Naive thymus-derived CD4-positive, alpha-beta T cell (primary cell): Measurements from ENCODE around the gene STATH. TPM values are rescaled to one million over a fixed set of nuclear protein-coding genes. Genes with fewer than 3 reads are reported as not detected.

ENCODE experiments used
- ATAC-seq: fragments of 150-1000 bp; cut with Tn5 transposase; 2 replicates; pipeline ENCODE4 v1.10.0; 2021; ENCODE audit warnings: mild to moderate bottlenecking, moderate library complexity
- CTCF ChIA-PET: fragments of 350-600 bp; sonication (Branson Sonifier 250); formaldehyde crosslinking; loops from one replicate; lab custom pipeline; 2021; ENCODE audit warnings: antibody characterized with exemption; lab: Charles Lee
- POLR2A ChIA-PET: fragments of 350-600 bp; sonication (Branson Sonifier 250); formaldehyde crosslinking; loops from one replicate; lab custom pipeline; 2021; ENCODE audit warnings: antibody characterized with exemption, inconsistent platforms; lab: Charles Lee
- DNase-seq, 9 donors: peaks; one replicate each; pipeline versions ENCODE4 v3.0.0 to v3.0.0-alpha.2; 2020 to 2022; ENCODE audit warnings: mixed read lengths in 1 of 9
- H3K27ac ChIP-seq: one replicate; pipeline ENCODE4 v1.7.0; 2013; ENCODE audit warnings: mild to moderate bottlenecking, low read depth, low read length, moderate library complexity
- H3K27me3 ChIP-seq, 2 donors: one replicate each; pipeline ENCODE4 v1.7.0; 2013; ENCODE audit warnings: low read length in 2 of 2, mild to moderate bottlenecking in 2 of 2, moderate library complexity in 2 of 2; ENCODE audit not compliant: control insufficient read depth in 2 of 2, insufficient read depth in 2 of 2
- H3K36me3 ChIP-seq, 3 experiments: 1 replicate in 2 of 3; 2 replicates in 1 of 3; pipeline ENCODE4 v1.7.0; 2013; ENCODE audit warnings: low read length in 3 of 3, mild to moderate bottlenecking in 3 of 3, moderate library complexity in 1 of 3; ENCODE audit not compliant: insufficient read depth in 3 of 3, control insufficient read depth in 2 of 3
- H3K4me1 ChIP-seq, 2 donors: one replicate each; pipeline ENCODE4 v1.7.0; 2013; ENCODE audit warnings: low read length in 2 of 2, mild to moderate bottlenecking in 2 of 2, moderate library complexity in 1 of 2; ENCODE audit not compliant: control insufficient read depth in 2 of 2, insufficient read depth in 2 of 2
- H3K4me3 ChIP-seq: 2 replicates; pipeline ENCODE4 v1.7.0; 2013; ENCODE audit warnings: mild to moderate bottlenecking, low read length
- H3K9me3 ChIP-seq, 3 experiments: 1 replicate in 2 of 3; 2 replicates in 1 of 3; pipeline ENCODE4 v1.7.0; 2013; ENCODE audit warnings: low read length in 3 of 3; ENCODE audit not compliant: control insufficient read depth in 2 of 3
- H3K27ac Mint-ChIP-seq, 9 donors: one replicate each; pipeline ENCODE4 v1.8.0; 2020 to 2022; ENCODE audit warnings: mixed read lengths in 9 of 9, mild to moderate bottlenecking in 8 of 9, moderate library complexity in 5 of 9, inconsistent platforms in 2 of 9
- H3K27me3 Mint-ChIP-seq, 5 donors: one replicate each; pipeline ENCODE4 v1.8.0; 2021 to 2022; ENCODE audit warnings: mixed read lengths in 5 of 5, mild to moderate bottlenecking in 1 of 5
- H3K36me3 Mint-ChIP-seq, 5 donors: one replicate each; pipeline ENCODE4 v1.8.0; 2020 to 2022; ENCODE audit warnings: mixed read lengths in 5 of 5, mild to moderate bottlenecking in 3 of 5, inconsistent platforms in 1 of 5
- H3K4me1 Mint-ChIP-seq, 7 donors: one replicate each; pipeline ENCODE4 v1.8.0; 2020 to 2022; ENCODE audit warnings: mixed read lengths in 7 of 7, mild to moderate bottlenecking in 3 of 7, inconsistent platforms in 1 of 7
- H3K4me3 Mint-ChIP-seq, 10 donors: one replicate each; pipeline ENCODE4 v1.8.0; 2020 to 2022; ENCODE audit warnings: mild to moderate bottlenecking in 10 of 10, mixed read lengths in 10 of 10, moderate library complexity in 6 of 10, inconsistent platforms in 2 of 10
- H3K9me3 Mint-ChIP-seq, 11 donors: one replicate each; pipeline ENCODE4 v1.8.0; 2020 to 2022; ENCODE audit warnings: mixed read lengths in 11 of 11, mild to moderate bottlenecking in 4 of 11, inconsistent platforms in 1 of 11, moderate library complexity in 1 of 11
- intact Hi-C, 2 donors: fragments of 100-400 bp; cut with micrococcal nuclease; formaldehyde crosslinking; loops; one replicate each; pipeline ENCODE4 v1.15.1; 2023
- polyA plus RNA-seq, 2 donors: library from polyadenylated mRNA; unstranded; fragments of 300-500 nt; fragmentation: Illumina TruSeq; gene quantifications; one replicate each; pipeline ENCODE4 v1.2.3, GENCODE V29; 2021
- total RNA-seq, 6 experiments: library from RNA in 5 of 6; stranded (reverse) in 5 of 6; gene quantifications; 1 replicate in 5 of 6; 2 replicates in 1 of 6; pipeline ENCODE4 v1.2.3 and lab custom pipeline; 2021 to 2026

The STATH gene
- total and polyA plus RNA-seq, 7 experiments from 2014 or later: not detected

DNA sequence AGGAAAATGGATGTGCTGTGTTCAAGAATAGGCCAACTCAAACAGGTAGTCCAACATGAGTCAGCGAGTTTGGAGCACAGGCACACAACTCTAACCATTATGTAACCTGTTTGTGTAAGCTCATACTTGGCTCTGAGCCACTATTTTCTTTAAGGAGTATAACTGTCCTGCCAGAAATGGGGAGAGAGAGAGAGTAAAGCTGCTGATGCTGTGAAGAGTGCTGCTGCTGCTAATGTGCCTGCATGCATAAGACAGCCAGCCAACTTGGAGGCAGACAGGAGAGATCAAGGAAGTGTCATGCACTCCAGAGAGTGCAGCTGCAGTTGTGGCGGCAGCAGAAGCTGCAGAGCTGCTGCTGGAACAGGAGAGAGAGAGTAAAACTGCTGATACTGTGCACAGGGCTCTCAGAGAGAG, 11.7 kb upstream of the STATH start:
- Mint-ChIP-seq H3K36me3 (no peaks in the 10 kb centered on the region), H3K27me3 (peaks cover 0 to 7% (median 0%) of the 10 kb centered on the region in 5 donors), H3K27ac (no peak overlapping the region), H3K4me1 (no peaks in the 10 kb centered on the region), H3K9me3 (peaks cover 0 to 3% (median 0%) of the 10 kb centered on the region in 11 donors), H3K4me3 (no peak overlapping the region)
- ATAC-seq: no peak
- H3K4me1 ChIP-seq: no peaks in the 10 kb centered on the region
- no peak for DNase-seq
- no peaks in the 10 kb centered on the region for H3K36me3 ChIP-seq
- POLR2A ChIA-PET: no interaction called here
- H3K27ac ChIP-seq: no peak overlapping the region
- CTCF ChIA-PET: no interaction called here
- intact Hi-C loops: no loop called here
- H3K27me3 ChIP-seq: no peaks in the 10 kb centered on the region
- H3K9me3 ChIP-seq: no peaks in the 10 kb centered on the region
- no peak overlapping the region for H3K4me3 ChIP-seq

DNA sequence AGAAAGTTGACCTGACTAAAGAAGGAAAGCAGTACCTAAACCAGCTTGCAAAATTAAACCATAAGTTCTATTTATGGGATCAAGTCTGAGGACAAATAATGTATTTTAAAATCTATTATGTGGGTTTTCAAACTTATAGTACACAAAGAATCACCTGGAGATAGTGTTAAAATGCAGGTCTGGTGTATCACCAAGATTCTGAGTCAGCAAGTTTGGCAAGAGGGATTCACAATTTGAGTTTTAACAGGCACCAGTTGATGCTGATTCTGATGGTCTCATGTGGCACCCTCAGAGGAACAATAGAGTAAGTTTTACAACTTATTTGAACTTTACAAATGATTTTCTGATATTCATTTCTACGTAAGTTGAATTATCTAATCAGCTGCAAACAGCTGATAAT, 9.1 kb upstream of the STATH start:
- intact Hi-C loops: no loop called here
- CTCF ChIA-PET: no interaction called here
- H3K9me3 Mint-ChIP-seq: no peaks in the 10 kb centered on the region
- no peaks in the 10 kb centered on the region for H3K4me1 Mint-ChIP-seq
- ATAC-seq: no peak
- Histone ChIP-seq H3K27me3 (no peaks in the 10 kb centered on the region), H3K4me3 (no peak overlapping the region), H3K36me3 (no peaks in the 10 kb centered on the region), H3K4me1 (no peaks in the 10 kb centered on the region), H3K27ac (no peak overlapping the region), H3K9me3 (no peaks in the 10 kb centered on the region)
- no peak overlapping the region for H3K27ac Mint-ChIP-seq
- POLR2A ChIA-PET: no interaction called here
- H3K27me3 Mint-ChIP-seq: peaks cover 0 to 7% (median 0%) of the 10 kb centered on the region in 5 donors
- no peak for DNase-seq
- H3K4me3 Mint-ChIP-seq: no peak overlapping the region
- H3K36me3 Mint-ChIP-seq: no peaks in the 10 kb centered on the region

DNA sequence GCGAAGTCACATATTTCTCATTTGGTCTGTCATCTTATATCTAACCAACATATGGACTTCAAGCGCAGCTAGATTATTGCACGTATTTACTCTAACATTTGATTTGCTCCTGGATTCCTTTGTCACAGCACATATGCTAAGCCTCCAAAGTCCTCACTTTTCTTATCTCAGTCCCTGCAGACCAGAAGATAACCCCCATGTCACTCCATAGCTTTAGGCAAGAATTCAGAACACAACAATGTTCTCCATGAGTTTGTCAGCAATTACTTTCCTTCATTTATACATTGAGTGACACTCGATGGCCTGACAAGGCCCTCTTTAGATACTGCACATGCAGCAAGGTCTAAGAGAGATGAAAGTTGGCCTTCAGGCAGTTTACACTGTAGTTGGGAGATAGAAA, 4.8 kb upstream of the STATH start:
- no peaks in the 10 kb centered on the region for H3K4me1 Mint-ChIP-seq
- ChIA-PET CTCF (no interaction called here), POLR2A (no interaction called here)
- DNase-seq: no peak
- Histone ChIP-seq H3K27me3 (no peaks in the 10 kb centered on the region), H3K27ac (no peak overlapping the region), H3K4me1 (no peaks in the 10 kb centered on the region), H3K36me3 (no peaks in the 10 kb centered on the region), H3K9me3 (no peaks in the 10 kb centered on the region), H3K4me3 (no peak overlapping the region)
- no peak overlapping the region for H3K4me3 Mint-ChIP-seq
- peaks cover 0 to 3% (median 0%) of the 10 kb centered on the region in 5 donors for H3K27me3 Mint-ChIP-seq
- H3K36me3 Mint-ChIP-seq: no peaks in the 10 kb centered on the region
- H3K9me3 Mint-ChIP-seq: no peaks in the 10 kb centered on the region
- no peak overlapping the region for H3K27ac Mint-ChIP-seq
- no peak for ATAC-seq
- intact Hi-C loops: no loop called here

DNA sequence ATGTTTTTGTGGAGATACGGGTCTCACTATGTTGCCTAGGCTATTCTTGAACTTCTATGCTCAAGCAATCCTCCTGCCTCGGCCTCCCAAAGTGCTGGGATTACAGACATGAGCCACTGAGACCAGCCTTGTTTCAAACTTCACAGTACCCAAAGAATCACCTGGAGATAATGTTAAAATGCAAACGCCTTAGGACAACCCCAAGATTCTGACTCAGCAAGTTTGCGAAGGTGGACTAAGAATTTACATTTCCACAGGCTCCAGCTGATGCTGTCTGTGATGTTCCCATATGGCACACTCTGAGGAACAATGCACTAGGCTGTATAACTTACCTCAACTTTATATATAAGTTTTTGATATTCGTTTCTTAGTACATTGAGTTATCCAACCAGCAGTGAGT, 984 bp upstream of the STATH start:
- Histone ChIP-seq H3K36me3 (no peaks in the 10 kb centered on the region), H3K4me3 (no peak overlapping the region), H3K27me3 (no peaks in the 10 kb centered on the region), H3K9me3 (no peaks in the 10 kb centered on the region), H3K4me1 (no peaks in the 10 kb centered on the region), H3K27ac (no peak overlapping the region)
- POLR2A ChIA-PET: no interaction called here
- no peak for DNase-seq
- Mint-ChIP-seq H3K36me3 (no peaks in the 10 kb centered on the region), H3K9me3 (no peaks in the 10 kb centered on the region), H3K27me3 (peaks cover 0 to 5% (median 0%) of the 10 kb centered on the region in 5 donors), H3K4me3 (no peak overlapping the region), H3K27ac (no peak overlapping the region), H3K4me1 (no peaks in the 10 kb centered on the region)
- intact Hi-C loops: no loop called here
- CTCF ChIA-PET: no interaction called here
- ATAC-seq: no peak

DNA sequence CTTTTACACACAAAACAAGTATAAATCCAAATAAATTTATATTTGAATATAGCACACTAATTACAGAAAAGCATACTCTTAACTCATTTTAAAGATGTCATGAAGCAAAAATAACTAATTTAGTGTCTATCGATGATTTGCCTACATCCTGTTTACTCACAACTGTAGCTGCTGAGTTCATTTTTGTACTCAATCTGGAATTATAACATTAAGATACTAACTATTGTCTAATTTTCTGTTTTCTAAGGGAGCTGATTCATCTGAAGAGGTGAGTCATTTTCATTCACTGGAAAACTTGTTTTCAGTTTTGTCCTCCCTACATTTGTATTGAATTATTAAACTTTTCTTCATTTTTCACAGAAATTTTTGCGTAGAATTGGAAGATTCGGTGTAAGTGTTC, 3.7 kb downstream of the STATH start:
- Mint-ChIP-seq H3K36me3 (no peaks in the 10 kb centered on the region), H3K27me3 (peaks cover 0 to 5% (median 0%) of the 10 kb centered on the region in 5 donors), H3K27ac (no peak overlapping the region), H3K4me3 (no peak overlapping the region), H3K9me3 (peaks cover 0 to 1% (median 0%) of the 10 kb centered on the region in 11 donors), H3K4me1 (no peaks in the 10 kb centered on the region)
- no peak for DNase-seq
- Histone ChIP-seq H3K4me3 (no peak overlapping the region), H3K27ac (no peak overlapping the region), H3K36me3 (no peaks in the 10 kb centered on the region), H3K4me1 (no peaks in the 10 kb centered on the region), H3K9me3 (no peaks in the 10 kb centered on the region), H3K27me3 (no peaks in the 10 kb centered on the region)
- ChIA-PET POLR2A (no interaction called here), CTCF (no interaction called here)
- intact Hi-C loops: no loop called here
- no peak for ATAC-seq

DNA sequence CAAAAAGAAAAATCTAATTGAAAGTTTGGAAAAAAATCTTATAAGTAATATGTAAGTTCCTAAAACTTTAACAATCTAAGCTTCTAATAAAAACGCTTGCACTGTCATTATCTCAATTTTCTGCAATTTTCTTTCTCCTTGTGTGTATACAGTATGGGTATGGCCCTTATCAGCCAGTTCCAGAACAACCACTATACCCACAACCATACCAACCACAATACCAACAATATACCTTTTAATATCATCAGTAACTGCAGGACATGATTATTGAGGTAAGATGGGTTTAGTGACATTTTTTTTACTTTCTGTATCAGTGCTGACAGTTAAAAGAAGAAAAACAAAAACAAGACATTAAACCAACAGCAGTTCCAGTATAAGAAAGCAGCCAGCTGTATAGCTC, 4.9 kb downstream of the STATH start:
- H3K27me3 ChIP-seq: no peaks in the 10 kb centered on the region
- DNase-seq (no peak), ATAC-seq (no peak)
- Mint-ChIP-seq H3K9me3 (peaks cover 0 to 1% (median 0%) of the 10 kb centered on the region in 11 donors), H3K4me3 (no peak overlapping the region), H3K4me1 (no peaks in the 10 kb centered on the region), H3K36me3 (no peaks in the 10 kb centered on the region), H3K27ac (no peak overlapping the region), H3K27me3 (peaks cover 0 to 5% (median 0%) of the 10 kb centered on the region in 5 donors)
- H3K36me3 ChIP-seq: no peaks in the 10 kb centered on the region
- H3K4me1 ChIP-seq: no peaks in the 10 kb centered on the region
- intact Hi-C loops: no loop called here
- ChIA-PET POLR2A (no interaction called here), CTCF (no interaction called here)
- no peaks in the 10 kb centered on the region for H3K9me3 ChIP-seq
- no peak overlapping the region for H3K27ac ChIP-seq
- no peak overlapping the region for H3K4me3 ChIP-seq

DNA sequence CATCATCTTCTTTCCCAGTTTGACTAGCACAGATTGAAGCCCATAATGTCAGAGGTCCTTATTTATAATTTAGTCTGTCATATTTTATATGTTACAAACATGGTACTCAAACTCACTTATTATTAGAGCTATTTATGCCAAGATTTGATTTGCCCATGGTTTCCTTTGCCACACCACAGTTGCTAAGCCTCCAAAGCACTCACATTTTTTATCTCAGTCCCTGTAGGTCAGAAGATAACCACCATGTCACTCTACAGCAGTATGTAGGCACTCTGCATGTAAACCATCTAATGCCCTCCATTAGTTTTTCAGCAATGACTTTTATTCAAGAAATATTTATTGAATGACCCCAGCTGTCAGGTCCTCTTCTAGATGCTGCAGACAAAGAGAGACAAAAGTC, 6.7 kb downstream of the STATH start:
- Histone ChIP-seq H3K4me1 (no peaks in the 10 kb centered on the region), H3K27me3 (no peaks in the 10 kb centered on the region), H3K27ac (no peak overlapping the region), H3K36me3 (no peaks in the 10 kb centered on the region), H3K9me3 (no peaks in the 10 kb centered on the region), H3K4me3 (no peak overlapping the region)
- H3K9me3 Mint-ChIP-seq: peaks cover 0 to 1% (median 0%) of the 10 kb centered on the region in 11 donors
- no peak overlapping the region for H3K4me3 Mint-ChIP-seq
- H3K27me3 Mint-ChIP-seq: peaks cover 0 to 11% (median 0%) of the 10 kb centered on the region in 5 donors
- no peaks in the 10 kb centered on the region for H3K36me3 Mint-ChIP-seq
- ATAC-seq: no peak
- no peak for DNase-seq
- H3K27ac Mint-ChIP-seq: no peak overlapping the region
- intact Hi-C loops: no loop called here
- no peaks in the 10 kb centered on the region for H3K4me1 Mint-ChIP-seq
- CTCF ChIA-PET: no interaction called here
- POLR2A ChIA-PET: no interaction called here
